Prostate gland (tissue), 2 donors: ENCODE data around the gene SIPA1L3. TPM values are rescaled to one million over a fixed set of nuclear protein-coding genes. Genes with fewer than 3 reads are reported as not detected.

Experiments used
- DNase-seq: peaks from one replicate; pipeline ENCODE4 v3.0.0-alpha.2; 2019; ENCODE audit warnings: low spot score
- H3K27ac ChIP-seq, 2 donors: fragments of 200-600 bp; sonication (generic); 2 replicates each; pipeline ENCODE4 v1.5.1; 2017 to 2019
- H3K27me3 ChIP-seq: fragments of 200-600 bp; sonication (generic); replicated peaks from 2 replicates; pipeline ENCODE4 v1.5.1; 2019; ENCODE audit not compliant: insufficient read depth
- H3K36me3 ChIP-seq, 2 donors: fragments of 200-600 bp; sonication (generic); 1 replicate in 1 of 2; 2 replicates in 1 of 2; pipeline versions ENCODE4 v1.5.1 to v1.8.1; 2017 to 2019
- H3K4me1 ChIP-seq: fragments of 200-600 bp; sonication (generic); replicated peaks from 2 replicates; pipeline ENCODE4 v1.5.1; 2019
- H3K4me3 ChIP-seq, 2 donors: fragments of 200-600 bp; sonication (generic); 2 replicates each; pipeline ENCODE4 v1.5.1; 2017 to 2019
- H3K9me3 ChIP-seq: fragments of 200-600 bp; sonication (generic); 2 replicates; pipeline ENCODE4 v1.5.1; 2017
- CTCF ChIP-seq, 4 experiments: fragments of 200-600 bp in 2 of 4; fragments of 450-650 bp in 2 of 4; sonication (generic) in 2 of 4; IDR thresholded peaks; 1 replicate in 3 of 4; 2 replicates in 1 of 4; pipeline ENCODE4 v1.5.1; 2016 to 2019; ENCODE audit warnings: antibody characterized with exemption in 4 of 4, mild to moderate bottlenecking in 2 of 4, moderate library complexity in 2 of 4
- POLR2A ChIP-seq: fragments of 450-650 bp; IDR thresholded peaks from one replicate; pipeline ENCODE4 v1.6.1; 2016; ENCODE audit warnings: antibody characterized with exemption, mild to moderate bottlenecking
- POLR2AphosphoS5 ChIP-seq: sonication (generic); formaldehyde crosslinking; IDR thresholded peaks from one replicate; pipeline ENCODE4 v1.6.1; 2017; ENCODE audit warnings: antibody characterized with exemption
- WGBS: methylation state at CpG from one replicate; pipeline ENCODE4 v1.1.5; 2018; 5-methylcytosine and 5-hydroxymethylcytosine counted together
- intact Hi-C: fragments of 100-400 bp; cut with DNase I; formaldehyde crosslinking; loops from one replicate; pipeline ENCODE4 v1.14.2; 2022
- total RNA-seq, 2 donors: library from RNA; depleted of rRNA; stranded (reverse); fragments of >200 nt; gene quantifications; one replicate each; pipeline ENCODE4 v1.1.0, GENCODE V29; 2016

SIPA1L3 gene
- total RNA-seq, 2 donors from 2014 or later: 48.8 to 63.5 TPM

- Histone ChIP-seq H3K27me3 (no peaks in the 10 kb centered on the region), H3K27ac (no peak overlapping the region), H3K9me3 (no peaks in the 10 kb centered on the region), H3K36me3 (no peaks in the 10 kb centered on the region), H3K4me1 (no peaks in the 10 kb centered on the region), H3K4me3 (no peak overlapping the region)
- no peak for DNase-seq
- intact Hi-C loops: no loop called here
- TF ChIP-seq POLR2AphosphoS5 (no peak), CTCF (IDR thresholded peaks at IDR 0.05) (no peak), POLR2A (no peak)
- 82% methylated on average over 4 of the region's 4 CpGs for WGBS
These were observed 44.8 kb downstream of the SIPA1L3 start for GRCh38 chr19:37951816-37952210.

DNA sequence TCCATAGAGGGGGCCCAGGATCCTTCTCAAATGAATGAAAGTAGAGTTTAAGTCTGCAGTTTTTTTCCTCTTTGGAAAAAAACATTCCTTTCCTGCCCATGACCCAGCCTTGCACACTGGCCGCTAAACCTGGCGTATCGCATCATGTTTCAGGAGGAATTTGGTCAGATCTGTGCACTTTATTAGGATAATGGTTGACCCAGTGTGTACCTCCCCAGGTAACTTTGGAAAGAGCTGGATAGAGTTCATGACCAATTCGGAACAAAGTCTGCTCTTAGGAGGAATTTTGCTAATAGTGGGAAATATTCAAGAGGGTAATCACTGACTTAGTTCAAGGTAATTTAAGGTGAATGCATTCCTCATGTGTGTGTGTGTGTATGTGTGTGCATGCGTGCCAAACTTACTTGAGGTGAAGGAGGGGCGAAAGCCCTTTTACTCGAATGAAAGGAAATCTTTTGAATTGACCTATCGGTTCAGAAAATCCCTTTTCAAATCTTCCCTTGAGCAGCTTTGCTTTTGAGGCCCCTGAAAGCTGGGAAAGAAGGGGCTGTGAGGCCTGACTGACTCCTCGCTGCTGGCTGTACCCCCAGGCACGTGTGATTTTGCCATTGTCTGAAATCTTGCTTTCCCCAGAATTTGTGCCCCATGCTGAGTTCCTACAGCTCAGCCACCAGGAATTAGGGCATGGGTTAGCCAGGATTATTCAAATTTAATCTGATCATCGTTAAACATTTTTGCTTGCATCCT is 46.3 kb downstream of the SIPA1L3 start:
- no peak for DNase-seq
- intact Hi-C loops: no loop called here

DNA sequence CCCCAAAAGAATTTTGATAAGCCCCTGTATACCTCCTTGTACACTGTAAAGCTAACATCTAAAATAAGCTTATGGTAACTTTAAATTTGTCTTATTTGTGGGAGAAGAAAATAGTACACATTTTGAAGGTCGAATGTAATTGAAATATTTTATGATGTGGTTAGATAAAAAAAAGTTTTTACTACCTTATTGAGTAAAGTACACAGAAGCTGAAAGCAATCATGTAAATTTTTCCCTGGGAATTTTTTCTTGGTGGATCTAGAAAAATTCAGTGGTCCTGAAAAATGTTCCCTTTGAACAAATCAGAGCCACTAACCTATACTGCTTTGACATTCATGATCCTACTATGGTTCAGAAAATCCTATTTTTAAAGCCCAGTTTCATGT is 46.9 kb downstream of the SIPA1L3 start:
- no peaks in the 10 kb centered on the region for H3K9me3 ChIP-seq
- H3K4me3 ChIP-seq: no peak overlapping the region
- no peaks in the 10 kb centered on the region for H3K36me3 ChIP-seq
- TF ChIP-seq POLR2AphosphoS5: no peak
- no peak for TF ChIP-seq POLR2A
- no peak for TF ChIP-seq CTCF (IDR thresholded peaks at IDR 0.05)
- no peak for DNase-seq
- 18% methylated on average over 1 of the region's 1 CpG for WGBS
- H3K27ac ChIP-seq: no peak overlapping the region
- intact Hi-C loops: no loop called here
- no peaks in the 10 kb centered on the region for H3K4me1 ChIP-seq
- H3K27me3 ChIP-seq: no peaks in the 10 kb centered on the region

More for the DNA sequence above, 46.3 kb downstream of the SIPA1L3 start:
- 57% methylated on average over 11 of the region's 11 CpGs for WGBS
- TF ChIP-seq POLR2A (no peak), CTCF (IDR thresholded peaks at IDR 0.05) (no peak), POLR2AphosphoS5 (no peak)
- Histone ChIP-seq H3K4me1 (no peaks in the 10 kb centered on the region), H3K36me3 (no peaks in the 10 kb centered on the region), H3K27me3 (no peaks in the 10 kb centered on the region), H3K9me3 (no peaks in the 10 kb centered on the region), H3K27ac (no peak overlapping the region), H3K4me3 (no peak overlapping the region)

- no peaks in the 10 kb centered on the region for H3K27me3 ChIP-seq
- H3K9me3 ChIP-seq: no peaks in the 10 kb centered on the region
- 61% methylated on average over 10 of the region's 10 CpGs for WGBS
- intact Hi-C loops: no loop called here
- DNase-seq: no peak
- TF ChIP-seq CTCF (IDR thresholded peaks at IDR 0.05): no peak
- no peak for TF ChIP-seq POLR2A
- no peak for TF ChIP-seq POLR2AphosphoS5
- no peak overlapping the region for H3K4me3 ChIP-seq
- no peaks in the 10 kb centered on the region for H3K4me1 ChIP-seq
- H3K27ac ChIP-seq: no peak overlapping the region
- no peaks in the 10 kb centered on the region for H3K36me3 ChIP-seq
These were observed 47.4 kb downstream of the SIPA1L3 start for GRCh38 chr19:37954421-37954874.

DNA sequence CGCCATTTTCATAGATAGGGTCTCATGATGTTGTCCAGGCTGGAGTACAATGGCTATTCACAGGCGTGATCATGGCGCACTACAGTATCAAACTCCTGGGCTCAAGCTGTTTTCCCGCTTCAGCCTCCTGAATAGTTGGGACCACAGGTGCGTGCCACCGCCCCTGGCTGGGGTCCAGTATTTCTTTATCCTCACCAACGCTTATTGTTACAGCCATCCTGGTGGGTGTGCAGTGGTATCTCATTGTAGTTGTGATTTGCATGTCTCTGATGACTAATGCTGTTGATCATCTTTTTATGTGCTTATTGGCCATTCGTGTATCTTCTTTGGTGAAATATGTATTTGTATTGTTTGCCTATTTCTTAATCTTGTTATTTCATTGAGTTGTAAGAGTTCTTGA is 49.0 kb downstream of the SIPA1L3 start:
- WGBS: 63% methylated on average over 8 of the region's 8 CpGs
- intact Hi-C loops: no loop called here
- Histone ChIP-seq H3K4me1 (no peaks in the 10 kb centered on the region), H3K27ac (no peak overlapping the region), H3K36me3 (no peaks in the 10 kb centered on the region), H3K27me3 (no peaks in the 10 kb centered on the region), H3K9me3 (no peaks in the 10 kb centered on the region), H3K4me3 (no peak overlapping the region)
- DNase-seq: no peak
- TF ChIP-seq POLR2AphosphoS5: no peak
- TF ChIP-seq POLR2A: no peak
- no peak for TF ChIP-seq CTCF (IDR thresholded peaks at IDR 0.05)
